Activated CD4-positive, alpha-beta memory T cell treated with anti-CD3 and anti-CD28 coated beads for 36 hours (primary cell): ENCODE measurements around the gene INPP5J. TPM values are rescaled to one million over a fixed set of nuclear protein-coding genes. Genes with fewer than 3 reads are reported as not detected.
"Not testable (repeated sequence)": the region's sequence is repeated elsewhere in the genome, so short reads cannot be mapped to it uniquely, and the experiment has no call there.

ENCODE experiments used
- CTCF ChIA-PET: fragments of 350-600 bp; sonication (Branson Sonifier 250); formaldehyde crosslinking; loops from one replicate; lab custom pipeline; 2021; ENCODE audit warnings: antibody characterized with exemption, inconsistent platforms; lab: Charles Lee
- POLR2A ChIA-PET: fragments of 350-600 bp; sonication (Branson Sonifier 250); formaldehyde crosslinking; loops from one replicate; lab custom pipeline; 2021; ENCODE audit warnings: antibody characterized with exemption; lab: Charles Lee
- DNase-seq: peaks from one replicate; pipeline ENCODE4 v3.0.0-alpha.2; 2020
- H3K27ac Mint-ChIP-seq: one replicate; pipeline ENCODE4 v1.8.0; 2021; ENCODE audit warnings: mixed read lengths
- H3K27me3 Mint-ChIP-seq: one replicate; pipeline ENCODE4 v1.8.0; 2021; ENCODE audit warnings: mixed read lengths
- H3K36me3 Mint-ChIP-seq: one replicate; pipeline ENCODE4 v1.8.0; 2021; ENCODE audit warnings: mixed read lengths
- H3K4me1 Mint-ChIP-seq: one replicate; pipeline ENCODE4 v1.8.0; 2021; ENCODE audit warnings: low read depth, mixed read lengths
- H3K4me3 Mint-ChIP-seq: one replicate; pipeline ENCODE4 v1.8.0; 2021; ENCODE audit warnings: mild to moderate bottlenecking, mixed read lengths
- H3K9me3 Mint-ChIP-seq: one replicate; pipeline ENCODE4 v1.8.0; 2021; ENCODE audit warnings: mixed read lengths
- intact Hi-C: fragments of 100-400 bp; cut with micrococcal nuclease; formaldehyde crosslinking; loops from one replicate; pipeline ENCODE4 v1.15.1; 2023
- total RNA-seq, 2 experiments: library from RNA; stranded (reverse); gene quantifications; one replicate each; pipeline ENCODE4 v1.2.3, GENCODE V29; 2021

The INPP5J gene
- total RNA-seq, 2 experiments from 2014 or later = 0.14 TPM; not detected in 1

GRCh38 chr22:31097539-31097938 is 25.2 kb upstream of the INPP5J start:
- intact Hi-C loops, H3K9me3 Mint-ChIP-seq, H3K36me3 Mint-ChIP-seq, H3K4me1 Mint-ChIP-seq, H3K27ac Mint-ChIP-seq, H3K4me3 Mint-ChIP-seq, H3K27me3 Mint-ChIP-seq, POLR2A ChIA-PET, DNase-seq: not testable (repeated sequence)
- CTCF ChIA-PET = interaction anchor here (3.5 kb wide), 1 partner anchor 12 kb away, joined by 18 read pairs; no protein-coding TSS in a partner anchor

GRCh38 chr22:31097941-31098631 is 24.7 kb upstream of the INPP5J start:
- H3K36me3 Mint-ChIP-seq = no peaks in the 10 kb centered on the region
- H3K27me3 Mint-ChIP-seq = no peaks in the 10 kb centered on the region
- no peak overlapping the region for H3K4me3 Mint-ChIP-seq
- no peak for DNase-seq
- CTCF ChIA-PET = interaction anchor here (0.9 to 1.5 kb wide), 2 partner anchors 9 to 13 kb away, joined by 3 to 6 read pairs; partner anchors contain the start of gene SELENOM
- no peak overlapping the region for H3K27ac Mint-ChIP-seq
- H3K9me3 Mint-ChIP-seq = no peaks in the 10 kb centered on the region
- POLR2A ChIA-PET = no interaction called here
- no peaks in the 10 kb centered on the region for H3K4me1 Mint-ChIP-seq
- intact Hi-C loops = no loop called here

GRCh38 chr22:31098632-31099110 is 24.1 kb upstream of the INPP5J start:
- intact Hi-C loops = no loop called here
- Mint-ChIP-seq H3K36me3 (no peaks in the 10 kb centered on the region), H3K4me1 (no peaks in the 10 kb centered on the region), H3K4me3 (no peak overlapping the region), H3K27me3 (no peaks in the 10 kb centered on the region), H3K27ac (no peak overlapping the region), H3K9me3 (no peaks in the 10 kb centered on the region)
- CTCF ChIA-PET = interaction anchor here (0.9 to 1.5 kb wide), 3 partner anchors 9 to 13 kb away, joined by 3 to 6 read pairs (median 3); partner anchors contain the start of gene SELENOM
- no peak for DNase-seq
- POLR2A ChIA-PET = no interaction called here

GRCh38 chr22:31099386-31099785 is 23.4 kb upstream of the INPP5J start:
- no peak overlapping the region for H3K4me3 Mint-ChIP-seq
- no peaks in the 10 kb centered on the region for H3K36me3 Mint-ChIP-seq
- no peak overlapping the region for H3K27ac Mint-ChIP-seq
- H3K27me3 Mint-ChIP-seq = no peaks in the 10 kb centered on the region
- no peaks in the 10 kb centered on the region for H3K9me3 Mint-ChIP-seq
- POLR2A ChIA-PET = no interaction called here
- H3K4me1 Mint-ChIP-seq = no peaks in the 10 kb centered on the region
- intact Hi-C loops = no loop called here
- CTCF ChIA-PET = interaction anchor here (1.0 to 1.5 kb wide), 3 partner anchors 12 to 16 kb away, joined by 3 to 6 read pairs (median 3); no protein-coding TSS in a partner anchor
- DNase-seq = no peak

- CTCF ChIA-PET = interaction anchor here (1.0 to 1.5 kb wide), 3 partner anchors 13 to 17 kb away, joined by 3 to 6 read pairs (median 3); no protein-coding TSS in a partner anchor
- H3K36me3 Mint-ChIP-seq = no peaks in the 10 kb centered on the region
Measured at GRCh38 chr22:31099841-31100761, 22.7 kb upstream of the INPP5J start.

GRCh38 chr22:31100762-31101525 is 21.8 kb upstream of the INPP5J start:
- H3K9me3 Mint-ChIP-seq = no peaks in the 10 kb centered on the region
- CTCF ChIA-PET = interaction anchor here (5.0 kb wide), 1 partner anchor 16 kb away, joined by 27 read pairs; no protein-coding TSS in a partner anchor
- H3K27me3 Mint-ChIP-seq = no peaks in the 10 kb centered on the region
- H3K36me3 Mint-ChIP-seq = no peaks in the 10 kb centered on the region
- peaks cover 4% of the 10 kb centered on the region for H3K4me1 Mint-ChIP-seq
- H3K4me3 Mint-ChIP-seq = no peak overlapping the region
- intact Hi-C loops = no loop called here
- no peak for DNase-seq
- H3K27ac Mint-ChIP-seq = no peak overlapping the region
- POLR2A ChIA-PET = no interaction called here

More at GRCh38 chr22:31099841-31100761, 22.7 kb upstream of the INPP5J start:
- Mint-ChIP-seq H3K27me3 (no peaks in the 10 kb centered on the region), H3K4me1 (no peaks in the 10 kb centered on the region), H3K4me3 (no peak overlapping the region), H3K27ac (no peak overlapping the region), H3K9me3 (no peaks in the 10 kb centered on the region)
- POLR2A ChIA-PET = no interaction called here
- intact Hi-C loops = no loop called here
- DNase-seq = no peak

GRCh38 chr22:31102441-31103081 is 20.2 kb upstream of the INPP5J start:
- H3K4me3 Mint-ChIP-seq = no peak overlapping the region
- no peak overlapping the region for H3K27ac Mint-ChIP-seq
- DNase-seq = no peak
- ChIA-PET CTCF (interaction anchor here (5.0 kb wide), 1 partner anchor 18 kb away, joined by 27 read pairs; no protein-coding TSS in a partner anchor), POLR2A (no interaction called here)
- peaks cover 17% of the 10 kb centered on the region for H3K4me1 Mint-ChIP-seq
- no peaks in the 10 kb centered on the region for H3K27me3 Mint-ChIP-seq
- intact Hi-C loops = no loop called here
- H3K36me3 Mint-ChIP-seq = no peaks in the 10 kb centered on the region
- no peaks in the 10 kb centered on the region for H3K9me3 Mint-ChIP-seq

GRCh38 chr22:31103111-31103510 is 19.7 kb upstream of the INPP5J start:
- ChIA-PET POLR2A (no interaction called here), CTCF (interaction anchor here (1.6 to 5.0 kb wide), 2 partner anchors 14 to 19 kb away, joined by 3 to 27 read pairs; no protein-coding TSS in a partner anchor)
- Mint-ChIP-seq H3K4me3 (no peak overlapping the region), H3K27me3 (no peaks in the 10 kb centered on the region), H3K27ac (no peak overlapping the region), H3K9me3 (no peaks in the 10 kb centered on the region), H3K36me3 (no peaks in the 10 kb centered on the region), H3K4me1 (peaks cover 22% of the 10 kb centered on the region)
- intact Hi-C loops = no loop called here
- DNase-seq = no peak

GRCh38 chr22:31103899-31104694 is 18.7 kb upstream of the INPP5J start:
- CTCF ChIA-PET = interaction anchor here (1.1 to 5.0 kb wide), 5 partner anchors 14 to 241 kb away, joined by 3 to 27 read pairs (median 3); no protein-coding TSS in a partner anchor
- no peak overlapping the region for H3K4me3 Mint-ChIP-seq
- no peaks in the 10 kb centered on the region for H3K9me3 Mint-ChIP-seq
- no peak overlapping the region for H3K27ac Mint-ChIP-seq
- intact Hi-C loops = no loop called here
- H3K27me3 Mint-ChIP-seq = no peaks in the 10 kb centered on the region
- DNase-seq = no peak
- peaks cover 22% of the 10 kb centered on the region for H3K4me1 Mint-ChIP-seq
- H3K36me3 Mint-ChIP-seq = no peaks in the 10 kb centered on the region
- POLR2A ChIA-PET = interaction anchor here (1.4 kb wide), 1 partner anchor 36 kb away, joined by 3 read pairs; the partner anchor contains the start of gene PLA2G3

- ChIA-PET CTCF (interaction anchor here (0.8 to 5.0 kb wide), 8 partner anchors 20 to 240 kb away, joined by 3 to 27 read pairs (median 3); no protein-coding TSS in a partner anchor), POLR2A (interaction anchor here (0.6 to 1.4 kb wide), 2 partner anchors 35 to 258 kb away, joined by 3 read pairs; partner anchors contain the start of gene PLA2G3)
- peaks cover 22% of the 10 kb centered on the region for H3K4me1 Mint-ChIP-seq
- no peaks in the 10 kb centered on the region for H3K36me3 Mint-ChIP-seq
- peak; percentile 26 for DNase-seq
- intact Hi-C loops = loop anchor here (5.0 kb wide), 3 partner anchors 67 to 187 kb away; partner anchors contain the start of genes LIMK2 and PIK3IP1
- no peaks in the 10 kb centered on the region for H3K27me3 Mint-ChIP-seq
- no peak overlapping the region for H3K27ac Mint-ChIP-seq
- no peaks in the 10 kb centered on the region for H3K9me3 Mint-ChIP-seq
- H3K4me3 Mint-ChIP-seq = no peak overlapping the region
Measured at GRCh38 chr22:31104869-31105268, 17.9 kb upstream of the INPP5J start.
